Subcutaneous adipose tissue (tissue), 4 donors: ENCODE results near the gene NEK10. TPM values are rescaled to one million over a fixed set of nuclear protein-coding genes. Genes with fewer than 3 reads are reported as not detected.

Experiments used
- CTCF ChIP-seq: fragments of 450-650 bp; IDR thresholded peaks from one replicate; pipeline ENCODE4 v1.5.1; 2016; ENCODE audit warnings: low read depth, mild to moderate bottlenecking, control low read depth, antibody characterized with exemption, moderate library complexity
- total RNA-seq, 4 donors: library from RNA; depleted of rRNA; stranded (reverse); fragments of >200 nt; gene quantifications; one replicate each; pipeline ENCODE4 v1.1.0, GENCODE V29; 2016

Gene NEK10
- total RNA-seq, 4 donors from 2014 or later: 0.44 to 2.6 (median 1.1) TPM

- TF ChIP-seq CTCF: no peak
Observed at GRCh38 chr3:27307566-27307965, 61.6 kb downstream of the NEK10 start.

- no peak for TF ChIP-seq CTCF
Observed at GRCh38 chr3:27302891-27303290, 66.3 kb downstream of the NEK10 start.

GRCh38 chr3:27293939-27294338 lies 75.2 kb downstream of the NEK10 start:
- TF ChIP-seq CTCF: no peak

- TF ChIP-seq CTCF: no peak
Observed at GRCh38 chr3:27290760-27291159, 78.4 kb downstream of the NEK10 start.

- no peak for TF ChIP-seq CTCF
Observed at GRCh38 chr3:27289769-27290413, 79.3 kb downstream of the NEK10 start.

GRCh38 chr3:27287052-27287451 lies 82.1 kb downstream of the NEK10 start:
- no peak for TF ChIP-seq CTCF

- no peak for TF ChIP-seq CTCF
Observed at GRCh38 chr3:27285668-27286067, 83.5 kb downstream of the NEK10 start.
